ENCODE results near the gene PRICKLE2. TPM values are rescaled to one million over a fixed set of nuclear protein-coding genes. Genes with fewer than 3 reads are reported as not detected.

The PRICKLE2 gene
- total RNA-seq, 1 experiment from 2014 or later: 3.2 TPM

- Histone ChIP-seq H4K8ac (replicated peaks; ENCODE audit: insufficient read length, low read depth, low read length) (no peak overlapping the region), H4K20me1 (ENCODE audit: control insufficient read depth, insufficient read depth, insufficient read length) (no peaks in the 10 kb centered on the region), H3K56ac (ENCODE audit: insufficient read length, low read depth, low read length) (no peak overlapping the region), H3K23me2 (ENCODE audit: insufficient read length, low read depth, low read length, poor library complexity, severe bottlenecking) (no peaks in the 10 kb centered on the region), H3K23ac (ENCODE audit: insufficient read length, low read depth, low read length) (no peak overlapping the region), H2AK5ac (ENCODE audit: insufficient read length, low read length) (no peak overlapping the region), H3K27ac (ENCODE audit: insufficient read length, low read depth, low read length) (no peak overlapping the region), H2BK15ac (ENCODE audit: low read depth, low read length) (no peak overlapping the region), H3K79me2 (ENCODE audit: insufficient read depth, low read length) (no peaks in the 10 kb centered on the region), H2BK120ac (ENCODE audit: low read depth, low read length, poor library complexity, severe bottlenecking) (no peak overlapping the region), H3K14ac (ENCODE audit: insufficient read depth, low read length) (no peak overlapping the region), H2BK20ac (ENCODE audit: low read depth, low read length, poor library complexity, severe bottlenecking) (no peak overlapping the region), H3K27me3 (ENCODE audit: insufficient read depth, low read length) (no peaks in the 10 kb centered on the region), H4K91ac (ENCODE audit: insufficient read length, low read depth, low read length) (no peak overlapping the region), H2BK5ac (ENCODE audit: insufficient read length, low read length) (no peak overlapping the region), H3K4ac (ENCODE audit: low read depth, low read length) (no peak overlapping the region), H3T11ph (ENCODE audit: low read length) (no peak overlapping the region), H3K79me1 (ENCODE audit: insufficient read depth, low read depth, low read length, poor library complexity, severe bottlenecking) (no peaks in the 10 kb centered on the region), H2BK12ac (ENCODE audit: insufficient read length, low read depth, low read length) (no peak overlapping the region), H3K9ac (ENCODE audit: extremely low read depth, insufficient read length, low read length) (no peak overlapping the region), H2AFZ (ENCODE audit: low read length) (no peak overlapping the region), H4K5ac (ENCODE audit: insufficient read length, low read depth, low read length) (no peak overlapping the region), H3K4me2 (ENCODE audit: insufficient read depth, insufficient read length, low read length) (no peak overlapping the region), H3K18ac (ENCODE audit: insufficient read length, low read depth, low read length) (no peak overlapping the region), H3K9me3 (ENCODE audit: control insufficient read depth, low read depth, low read length) (no peaks in the 10 kb centered on the region), H3K4me1 (ENCODE audit: insufficient read depth, low read length) (no peaks in the 10 kb centered on the region; the same call in 1 of the 2 replicates)
- DNase-seq: no peak
- Mint-ChIP-seq H3K4me3 (no peak overlapping the region), H3K27ac (peak overlapping the region in 1 of 3 experiments; percentile 16; a peak in 1 of 7 replicates), H3K4me1 (peaks cover 43 to 48% of the 10 kb centered on the region in 2 experiments), H3K9me3 (no peaks in the 10 kb centered on the region; a peak in 1 of 5 replicates), H3K27me3 (ENCODE audit: low read depth) (no peaks in the 10 kb centered on the region), H3K36me3 (ENCODE audit: insufficient read depth in 1 of 3, low read depth in 3 of 3) (peaks cover 17 to 40% (median 18%) of the 10 kb centered on the region in 3 experiments)
- no peak for TF ChIP-seq CTCF (conservative IDR thresholded peaks at IDR 0.05)
- WGBS (ENCODE audit: extremely low coverage, insufficient read length, low lambda C conversion rate): no CpG with 5 or more reads among the region's 3 CpGs
Observed at GRCh38 chr3:64155328-64155727, 69.9 kb downstream of the PRICKLE2 start.
